Measurements from ENCODE around the gene RAC3. TPM values are rescaled to one million over a fixed set of nuclear protein-coding genes. Genes with fewer than 3 reads are reported as not detected.

Gene RAC3
- polyA plus RNA-seq, 2 of the 4 experiments (the other 2 are of a cell fraction): 9.9 to 21.0 TPM

DNA sequence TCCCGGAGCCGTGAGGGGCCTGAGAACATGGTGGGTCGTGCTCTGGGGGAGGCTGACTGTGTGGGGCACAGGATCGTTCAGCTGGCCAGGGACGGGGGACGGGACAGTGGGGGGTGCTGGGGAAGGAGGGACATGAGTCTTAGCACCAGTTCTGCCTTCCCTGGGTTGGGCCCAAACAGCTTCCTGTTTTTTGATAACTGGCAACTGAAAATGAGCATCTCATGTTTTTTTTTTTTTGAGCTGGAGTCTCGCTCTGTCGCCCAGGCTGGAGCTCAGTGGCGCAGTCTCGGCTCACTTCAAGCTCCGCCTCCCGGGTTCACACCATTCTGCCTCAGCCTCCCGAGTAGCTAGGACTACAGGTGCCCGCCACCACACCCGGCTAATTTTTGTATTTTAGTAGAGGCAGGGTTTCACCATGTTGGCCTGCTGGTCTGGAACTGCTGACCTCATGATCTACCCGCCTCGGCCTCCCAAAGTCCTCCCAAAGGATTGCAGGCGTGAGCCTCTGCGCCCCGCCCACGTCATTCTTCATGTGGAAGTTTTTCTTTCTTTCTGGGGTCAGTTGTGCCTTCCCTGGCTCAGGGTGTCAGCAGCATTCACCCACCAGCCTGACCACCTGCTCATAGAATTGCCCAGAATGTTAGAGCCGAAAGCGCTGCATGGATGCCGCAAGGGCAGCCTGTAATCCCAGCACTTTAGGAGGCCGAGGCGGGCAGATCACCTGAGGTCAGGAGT is 47.7 kb upstream of the RAC3 start:
- no peak overlapping the region for H3K27ac ChIP-seq
- no peaks in the 10 kb centered on the region for H3K9me3 ChIP-seq
- peaks cover 2% of the 10 kb centered on the region; the same call in 1 of the 3 replicates for H3K4me1 ChIP-seq
- ChIA-PET CTCF (interaction anchor here (1.0 to 5.9 kb wide), 5 partner anchors 24 to 56 kb away, joined by 3 to 45 read pairs (median 8); partner anchors contain the start of genes CENPX, LRRC45, MAFG and NOTUM), POLR2A (interaction anchor here (0.6 kb wide), 1 partner anchor 20 kb away, joined by 3 read pairs; no protein-coding TSS in a partner anchor)
- DNase-seq (ENCODE audit: low read depth in 1 of 2, low spot score in 1 of 2) (no peak), ATAC-seq (no peak), FAIRE-seq (no peak)
- TF ChIP-seq EP300 (IDR thresholded peaks at IDR 0.05) (no peak), RARB (CRISPR knock-in tag; IDR thresholded peaks at IDR 0.05) (no peak), NFE2L2 (conservative IDR thresholded peaks at IDR 0.05; ENCODE audit: low read length) (no peak), HDAC2 (IDR thresholded peaks at IDR 0.05) (no peak), ZSCAN20 (CRISPR knock-in tag; IDR thresholded peaks at IDR 0.05) (no peak), RNF2 (IDR thresholded peaks at IDR 0.05; ENCODE audit: borderline replicate concordance, low read depth) (no peak), RAD21 (conservative IDR thresholded peaks at IDR 0.05 in 1 of 2, IDR thresholded peaks at IDR 0.05 in 1 of 2) (no peak), CBX2 (IDR thresholded peaks at IDR 0.05; ENCODE audit: borderline replicate concordance, low read depth) (no peak), FOSL2 (IDR thresholded peaks at IDR 0.05) (no peak), FOSL2 (CRISPR knock-in tag; IDR thresholded peaks at IDR 0.05) (no peak), CHD2 (IDR thresholded peaks at IDR 0.05; ENCODE audit: low read length, partially characterized antibody) (no peak), FOXS1 (CRISPR knock-in tag; IDR thresholded peaks at IDR 0.05) (no peak), ZC3H11A (IDR thresholded peaks at IDR 0.05) (no peak), RCOR1 (IDR thresholded peaks at IDR 0.05; ENCODE audit: low read depth, low read length) (no peak)
- TF ChIP-seq, protein P1, sequence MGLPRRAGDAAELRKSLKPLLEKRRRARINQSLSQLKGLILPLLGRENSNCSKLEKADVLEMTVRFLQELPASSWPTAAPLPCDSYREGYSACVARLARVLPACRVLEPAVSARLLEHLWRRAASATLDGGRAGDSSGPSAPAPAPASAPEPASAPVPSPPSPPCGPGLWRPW (IDR thresholded peaks at IDR 0.05): no peak
- TF ChIP-seq, protein P2, sequence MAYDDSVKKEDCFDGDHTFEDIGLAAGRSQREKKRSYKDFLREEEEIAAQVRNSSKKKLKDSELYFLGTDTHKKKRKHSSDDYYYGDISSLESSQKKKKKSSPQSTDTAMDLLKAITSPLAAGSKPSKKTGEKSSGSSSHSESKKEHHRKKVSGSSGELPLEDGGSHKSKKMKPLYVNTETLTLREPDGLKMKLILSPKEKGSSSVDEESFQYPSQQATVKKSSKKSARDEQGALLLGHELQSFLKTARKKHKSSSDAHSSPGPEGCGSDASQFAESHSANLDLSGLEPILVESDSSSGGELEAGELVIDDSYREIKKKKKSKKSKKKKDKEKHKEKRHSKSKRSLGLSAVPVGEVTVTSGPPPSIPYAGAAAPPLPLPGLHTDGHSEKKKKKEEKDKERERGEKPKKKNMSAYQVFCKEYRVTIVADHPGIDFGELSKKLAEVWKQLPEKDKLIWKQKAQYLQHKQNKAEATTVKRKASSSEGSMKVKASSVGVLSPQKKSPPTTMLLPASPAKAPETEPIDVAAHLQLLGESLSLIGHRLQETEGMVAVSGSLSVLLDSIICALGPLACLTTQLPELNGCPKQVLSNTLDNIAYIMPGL (CRISPR knock-in tag; IDR thresholded peaks at IDR 0.05; ENCODE audit: borderline replicate concordance): no peak
- H3K4me2 ChIP-seq: no peak overlapping the region
- no peak overlapping the region for H3K4me3 ChIP-seq
- WGBS (ENCODE audit: missing lambda C conversion rate): 91% methylated on average over 26 of the region's 26 CpGs

DNA sequence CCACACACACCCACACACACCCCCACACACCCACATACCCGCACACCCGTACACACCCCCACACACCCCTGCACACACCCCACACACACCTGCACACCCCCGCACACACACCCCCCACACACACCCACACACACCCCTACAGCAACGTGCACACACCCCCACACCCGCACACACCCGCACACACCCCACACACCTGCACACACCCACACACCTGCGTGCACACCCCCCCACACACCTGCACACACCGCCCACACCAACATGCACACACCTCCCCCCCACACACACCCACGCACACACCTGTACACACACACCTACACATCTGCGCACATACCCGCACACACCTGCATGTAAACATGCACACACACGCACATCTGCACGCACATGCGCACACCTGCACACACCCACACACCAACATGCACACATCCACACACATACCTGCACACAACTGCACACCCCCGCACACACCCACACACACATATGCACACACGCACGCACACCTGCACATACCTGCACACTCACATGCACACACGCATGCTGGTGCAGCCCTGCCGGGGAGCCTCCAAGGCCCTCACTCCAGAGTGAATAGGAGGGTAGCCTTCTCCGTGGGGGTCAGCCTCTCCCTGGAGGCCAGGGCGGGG is 46.6 kb upstream of the RAC3 start:
- Histone ChIP-seq H3K4me3 (no peak overlapping the region), H3K4me1 (no peaks in the 10 kb centered on the region), H3K4me2 (no peak overlapping the region), H3K9me3 (no peaks in the 10 kb centered on the region), H3K27ac (no peak overlapping the region)
- WGBS (ENCODE audit: missing lambda C conversion rate): 86% methylated on average over 20 of the region's 21 CpGs
- CTCF ChIA-PET: interaction anchor here (1.2 to 4.8 kb wide), 6 partner anchors 8 to 45 kb away, joined by 3 to 32 read pairs (median 6); partner anchors contain the start of genes CENPX, LRRC45 and NOTUM
- POLR2A ChIA-PET: no interaction called here
- no peak for FAIRE-seq
- ATAC-seq: no peak
- TF ChIP-seq, protein P3, sequence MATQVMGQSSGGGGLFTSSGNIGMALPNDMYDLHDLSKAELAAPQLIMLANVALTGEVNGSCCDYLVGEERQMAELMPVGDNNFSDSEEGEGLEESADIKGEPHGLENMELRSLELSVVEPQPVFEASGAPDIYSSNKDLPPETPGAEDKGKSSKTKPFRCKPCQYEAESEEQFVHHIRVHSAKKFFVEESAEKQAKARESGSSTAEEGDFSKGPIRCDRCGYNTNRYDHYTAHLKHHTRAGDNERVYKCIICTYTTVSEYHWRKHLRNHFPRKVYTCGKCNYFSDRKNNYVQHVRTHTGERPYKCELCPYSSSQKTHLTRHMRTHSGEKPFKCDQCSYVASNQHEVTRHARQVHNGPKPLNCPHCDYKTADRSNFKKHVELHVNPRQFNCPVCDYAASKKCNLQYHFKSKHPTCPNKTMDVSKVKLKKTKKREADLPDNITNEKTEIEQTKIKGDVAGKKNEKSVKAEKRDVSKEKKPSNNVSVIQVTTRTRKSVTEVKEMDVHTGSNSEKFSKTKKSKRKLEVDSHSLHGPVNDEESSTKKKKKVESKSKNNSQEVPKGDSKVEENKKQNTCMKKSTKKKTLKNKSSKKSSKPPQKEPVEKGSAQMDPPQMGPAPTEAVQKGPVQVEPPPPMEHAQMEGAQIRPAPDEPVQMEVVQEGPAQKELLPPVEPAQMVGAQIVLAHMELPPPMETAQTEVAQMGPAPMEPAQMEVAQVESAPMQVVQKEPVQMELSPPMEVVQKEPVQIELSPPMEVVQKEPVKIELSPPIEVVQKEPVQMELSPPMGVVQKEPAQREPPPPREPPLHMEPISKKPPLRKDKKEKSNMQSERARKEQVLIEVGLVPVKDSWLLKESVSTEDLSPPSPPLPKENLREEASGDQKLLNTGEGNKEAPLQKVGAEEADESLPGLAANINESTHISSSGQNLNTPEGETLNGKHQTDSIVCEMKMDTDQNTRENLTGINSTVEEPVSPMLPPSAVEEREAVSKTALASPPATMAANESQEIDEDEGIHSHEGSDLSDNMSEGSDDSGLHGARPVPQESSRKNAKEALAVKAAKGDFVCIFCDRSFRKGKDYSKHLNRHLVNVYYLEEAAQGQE (IDR thresholded peaks at IDR 0.05): no peak
- TF ChIP-seq, protein P4, sequence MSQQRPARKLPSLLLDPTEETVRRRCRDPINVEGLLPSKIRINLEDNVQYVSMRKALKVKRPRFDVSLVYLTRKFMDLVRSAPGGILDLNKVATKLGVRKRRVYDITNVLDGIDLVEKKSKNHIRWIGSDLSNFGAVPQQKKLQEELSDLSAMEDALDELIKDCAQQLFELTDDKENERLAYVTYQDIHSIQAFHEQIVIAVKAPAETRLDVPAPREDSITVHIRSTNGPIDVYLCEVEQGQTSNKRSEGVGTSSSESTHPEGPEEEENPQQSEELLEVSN (IDR thresholded peaks at IDR 0.05; ENCODE audit: borderline replicate concordance, low read depth): no peak
- TF ChIP-seq, protein P2 (CRISPR knock-in tag; IDR thresholded peaks at IDR 0.05; ENCODE audit: borderline replicate concordance): no peak
- TF ChIP-seq CEBPB (IDR thresholded peaks at IDR 0.05) (no peak), ZNF302 (CRISPR knock-in tag; IDR thresholded peaks at IDR 0.05) (no peak)
- DNase-seq (ENCODE audit: low read depth in 1 of 2, low spot score in 1 of 2): no peak

Data from A549 (cell line).